Natural killer cell (primary cell): Measurements from ENCODE around the gene GPR107. TPM values are rescaled to one million over a fixed set of nuclear protein-coding genes. Genes with fewer than 3 reads are reported as not detected.

Experiments used
- ATAC-seq, 3 donors: fragments of 150-1000 bp in 2 of 3; fragments of 200-7000 bp in 1 of 3; cut with Tn5 transposase; 1 replicate in 1 of 3; 2 replicates in 2 of 3; pipeline ENCODE4 v1.10.0; 2021; ENCODE audit warnings: mild to moderate bottlenecking in 2 of 3, moderate library complexity in 2 of 3
- DNase-seq, 2 donors: peaks; one replicate each; pipeline versions ENCODE4 v3.0.0 to v3.0.0-alpha.2; 2013 to 2021; ENCODE audit warnings: mixed read lengths in 1 of 2
- H3K27ac ChIP-seq: one replicate; pipeline ENCODE4 v1.5.1; 2013; ENCODE audit warnings: mild to moderate bottlenecking, low read length
- H3K27me3 ChIP-seq: one replicate; pipeline ENCODE4 v1.6.1; 2013; ENCODE audit warnings: low read length; ENCODE audit not compliant: control insufficient read depth, insufficient read depth
- H3K36me3 ChIP-seq: one replicate; pipeline ENCODE4 v1.6.1; 2013; ENCODE audit warnings: low read length; ENCODE audit not compliant: control insufficient read depth, insufficient read depth
- H3K4me1 ChIP-seq: one replicate; pipeline ENCODE4 v1.6.1; 2013; ENCODE audit warnings: low read length; ENCODE audit not compliant: control insufficient read depth, insufficient read depth
- H3K4me3 ChIP-seq: one replicate; pipeline ENCODE4 v1.5.1; 2013; ENCODE audit warnings: low read length
- H3K9me3 ChIP-seq: one replicate; pipeline ENCODE4 v1.6.1; 2013; ENCODE audit warnings: low read length; ENCODE audit not compliant: control insufficient read depth, insufficient read depth
- H3K27ac Mint-ChIP-seq, 2 donors: one replicate each; pipeline ENCODE4 v1.8.0; 2022; ENCODE audit warnings: mild to moderate bottlenecking in 2 of 2, mixed read lengths in 2 of 2, moderate library complexity in 1 of 2
- H3K27me3 Mint-ChIP-seq, 2 donors: one replicate each; pipeline ENCODE4 v1.8.0; 2022; ENCODE audit warnings: low read depth in 2 of 2, mixed read lengths in 2 of 2
- H3K36me3 Mint-ChIP-seq: one replicate; pipeline ENCODE4 v1.8.0; 2022; ENCODE audit warnings: mixed read lengths
- H3K4me1 Mint-ChIP-seq, 2 donors: one replicate each; pipeline ENCODE4 v1.8.0; 2022; ENCODE audit warnings: mixed read lengths in 2 of 2
- H3K4me3 Mint-ChIP-seq: one replicate; pipeline ENCODE4 v1.8.0; 2022; ENCODE audit warnings: mild to moderate bottlenecking, moderate library complexity, mixed read lengths
- H3K9me3 Mint-ChIP-seq, 2 donors: one replicate each; pipeline ENCODE4 v1.8.0; 2022; ENCODE audit warnings: mixed read lengths in 2 of 2
- CTCF ChIP-seq: fragments of 200-600 bp; IDR thresholded peaks from one replicate; pipeline ENCODE4 v1.8.0; 2022; ENCODE audit warnings: antibody characterized with exemption
- WGBS: methylation state at CpG from one replicate; pipeline ENCODE4 v1.1.7; 2013; ENCODE audit warnings: missing lambda C conversion rate; ENCODE audit not compliant: insufficient coverage; 5-methylcytosine and 5-hydroxymethylcytosine counted together
- intact Hi-C: fragments of 100-400 bp; cut with micrococcal nuclease; formaldehyde crosslinking; loops from one replicate; pipeline ENCODE4 v1.14.2; 2022
- total RNA-seq, 4 donors: library from RNA; stranded (reverse); fragments of 120-200 nt in 1 of 4; gene quantifications; one replicate each; pipeline versions ENCODE4 v1.2.3 to v1.2.4, GENCODE V29; 2013 to 2022

Gene GPR107
- total RNA-seq, 3 donors from 2014 or later (not counting 1 experiment from before 2014, with no cell fraction given), result 32.9 to 49.5 (median 41.8) TPM

- Histone ChIP-seq H3K4me3 (peak overlapping the region; percentile 92), H3K27me3 (no peaks in the 10 kb centered on the region), H3K27ac (peak overlapping the region; percentile 87), H3K36me3 (no peaks in the 10 kb centered on the region), H3K9me3 (no peaks in the 10 kb centered on the region), H3K4me1 (peaks cover 49% of the 10 kb centered on the region)
- intact Hi-C loops, result loop anchor here (2.0 to 10.0 kb wide), 2 partner anchors 158 to 218 kb away; partner anchors contain the start of gene TOR1A
- DNase-seq (peak; percentile 42 to 50), ATAC-seq (peak; percentile 7 to 34 (median 14))
- peak overlapping the region; percentile 97 to 99 for H3K27ac Mint-ChIP-seq
- H3K4me1 Mint-ChIP-seq, result peaks cover 63 to 71% of the 10 kb centered on the region in 2 donors
- no peaks in the 10 kb centered on the region for H3K36me3 Mint-ChIP-seq
- TF ChIP-seq CTCF, result no peak
- under 1% methylated on average over 68 of the region's 68 CpGs for WGBS
- H3K4me3 Mint-ChIP-seq, result peak overlapping the region; percentile 99
- H3K9me3 Mint-ChIP-seq, result no peaks in the 10 kb centered on the region
- H3K27me3 Mint-ChIP-seq, result no peaks in the 10 kb centered on the region
Measured at GRCh38 chr9:130042406-130042884, 11.3 kb upstream of the GPR107 start.

- no peak for TF ChIP-seq CTCF
- Mint-ChIP-seq H3K27me3 (no peaks in the 10 kb centered on the region), H3K9me3 (no peaks in the 10 kb centered on the region), H3K4me3 (peak within 1 kb of the TSS; percentile 99), H3K27ac (peak within 1 kb of the TSS; percentile 97 to 99), H3K36me3 (no peaks in the 10 kb centered on the region), H3K4me1 (peaks cover 62 to 71% of the 10 kb centered on the region in 2 donors)
- Histone ChIP-seq H3K4me3 (peak within 1 kb of the TSS; percentile 92), H3K9me3 (no peaks in the 10 kb centered on the region), H3K4me1 (peaks cover 44% of the 10 kb centered on the region), H3K27ac (peak within 1 kb of the TSS; percentile 87), H3K27me3 (no peaks in the 10 kb centered on the region), H3K36me3 (no peaks in the 10 kb centered on the region)
- ATAC-seq (peak; percentile 75 to 87 (median 80)), DNase-seq (peak; percentile 80 to 89)
- intact Hi-C loops, result loop anchor here (2.0 to 10.0 kb wide), 2 partner anchors 158 to 218 kb away; partner anchors contain the start of gene TOR1A
- under 1% methylated on average over 92 of the region's 92 CpGs for WGBS
Measured at GRCh38 chr9:130042885-130043653, 10.6 kb upstream of the GPR107 start, which contains the start of gene FNBP1. Gene FNBP1 (minus strand): TSS chr9:130043189. CDS start chr9:130042975, 214 bp downstream.

DNA sequence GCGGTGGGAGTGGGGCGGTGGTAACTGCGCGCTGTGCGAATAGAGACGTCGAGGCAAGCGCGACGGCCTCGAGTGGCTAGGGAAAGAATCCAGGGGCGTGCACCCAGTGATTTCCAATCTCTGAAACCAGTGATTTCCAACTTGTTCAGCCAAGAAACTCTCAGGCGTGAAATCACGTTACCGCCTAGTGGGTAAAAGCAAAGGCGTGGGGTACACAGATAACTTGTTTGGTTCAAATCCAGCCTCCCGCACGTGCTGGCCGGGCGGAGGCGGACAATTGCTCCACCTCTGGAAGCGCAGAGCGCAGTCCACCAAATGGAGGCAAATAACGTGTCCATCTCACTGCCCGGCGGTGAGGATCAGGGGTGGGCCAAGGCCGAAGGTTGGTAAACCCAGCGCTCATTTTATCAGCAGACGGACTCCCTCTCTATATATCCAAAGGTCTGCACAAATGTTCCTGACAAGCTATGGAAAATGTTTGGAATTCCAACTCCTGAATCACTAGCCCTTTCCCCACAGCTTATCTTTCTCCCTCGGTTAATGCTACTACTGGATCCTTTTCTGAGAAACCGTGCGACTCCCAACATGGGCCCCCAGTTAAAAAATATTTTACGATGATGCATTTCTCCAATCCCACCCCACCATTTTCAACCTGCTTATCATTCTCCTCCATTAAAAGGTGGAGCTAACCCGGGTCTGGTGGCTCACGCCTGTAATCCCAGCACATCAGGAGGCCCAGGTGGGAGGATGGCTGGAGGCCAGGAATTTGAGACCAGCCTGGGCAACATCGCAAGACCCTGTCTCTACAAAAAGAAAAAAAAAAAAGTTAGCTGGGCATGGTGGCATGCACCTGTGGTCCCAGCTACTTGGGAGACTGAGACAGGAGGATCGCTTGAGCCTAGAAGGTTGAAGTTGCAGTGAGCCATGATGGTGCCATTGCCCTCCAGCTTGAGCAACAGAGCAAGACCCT, 9.8 kb upstream of the GPR107 start:
- H3K4me1 ChIP-seq, result peaks cover 36% of the 10 kb centered on the region
- no peaks in the 10 kb centered on the region for H3K36me3 Mint-ChIP-seq
- H3K4me1 Mint-ChIP-seq, result peaks cover 56 to 64% of the 10 kb centered on the region in 2 donors

More for the DNA sequence above, 9.8 kb upstream of the GPR107 start:
- Histone ChIP-seq H3K27me3 (no peaks in the 10 kb centered on the region), H3K4me3 (peak overlapping the region; percentile 92), H3K36me3 (no peaks in the 10 kb centered on the region), H3K9me3 (no peaks in the 10 kb centered on the region), H3K27ac (peak overlapping the region; percentile 81)
- WGBS, result 52% methylated on average over 37 of the region's 37 CpGs
- no peaks in the 10 kb centered on the region for H3K27me3 Mint-ChIP-seq
- DNase-seq (no peak), ATAC-seq (no peak)
- peak; percentile 13 for TF ChIP-seq CTCF
- no peaks in the 10 kb centered on the region for H3K9me3 Mint-ChIP-seq
- peak overlapping the region; percentile 92 for H3K4me3 Mint-ChIP-seq
- intact Hi-C loops, result loop anchor here (2.0 to 10.0 kb wide), 2 partner anchors 159 to 219 kb away; partner anchors contain the start of gene TOR1A
- H3K27ac Mint-ChIP-seq, result peak overlapping the region; percentile 81 to 99
